DND-41 (cell line): ENCODE measurements around the gene ARHGAP26.

Experiments
- ATAC-seq: fragments of 200-7000 bp; cut with Tn5 transposase; 3 replicates; pipeline ENCODE4 v1.9.1; 2021; ENCODE audit warnings: low read depth; ENCODE audit not compliant: insufficient read depth
- DNase-seq: peaks from one replicate; pipeline ENCODE4 v3.0.0-alpha.2; 2020
- H2AFZ ChIP-seq: 2 replicates; pipeline ENCODE4 v1.6.0; 2012; ENCODE audit warnings: low read depth, low read length
- H3K27ac ChIP-seq: 2 replicates; pipeline ENCODE4 v1.5.1; 2012; ENCODE audit warnings: low read length, inconsistent platforms
- H3K27me3 ChIP-seq: fragments of 200-600 bp; sonication (generic); 2 replicates; pipeline ENCODE4 v1.6.0; 2012; ENCODE audit warnings: low read length, mild to moderate bottlenecking, inconsistent platforms; ENCODE audit not compliant: insufficient read depth, poor library complexity
- H3K36me3 ChIP-seq: 2 replicates; pipeline ENCODE4 v1.5.1; 2012; ENCODE audit warnings: low read length, inconsistent platforms; ENCODE audit not compliant: insufficient read depth
- H3K4me1 ChIP-seq: 2 replicates; pipeline ENCODE4 v1.5.1; 2012; ENCODE audit warnings: mild to moderate bottlenecking, low read length; ENCODE audit not compliant: insufficient read depth
- H3K4me2 ChIP-seq: 2 replicates; pipeline ENCODE4 v1.6.0; 2012; ENCODE audit warnings: mild to moderate bottlenecking, moderate library complexity, low read length, inconsistent platforms; ENCODE audit not compliant: insufficient read depth
- H3K4me3 ChIP-seq, 2 experiments: fragments of 200-600 bp in 1 of 2; shearing (Covaris generic) in 1 of 2; 2 replicates each; pipeline ENCODE4 v1.5.1; 2012 to 2016; ENCODE audit warnings: inconsistent platforms in 2 of 2, low read length in 2 of 2, mild to moderate bottlenecking in 2 of 2, low read depth in 1 of 2, moderate library complexity in 1 of 2
- H3K79me2 ChIP-seq: 2 replicates; pipeline ENCODE4 v1.6.0; 2012; ENCODE audit warnings: low read length, inconsistent platforms; ENCODE audit not compliant: insufficient read depth
- H3K9ac ChIP-seq: 2 replicates; pipeline ENCODE4 v1.6.0; 2012; ENCODE audit warnings: low read depth, mild to moderate bottlenecking, inconsistent platforms, low read length, moderate library complexity
- H3K9me3 ChIP-seq: 2 replicates; pipeline ENCODE4 v1.5.1; 2012; ENCODE audit warnings: low read length, moderate library complexity, mild to moderate bottlenecking, inconsistent platforms; ENCODE audit not compliant: insufficient read depth, severe bottlenecking
- H4K20me1 ChIP-seq: 2 replicates; pipeline ENCODE4 v1.6.0; 2012; ENCODE audit warnings: low read length; ENCODE audit not compliant: insufficient read depth
- CTCF ChIP-seq: IDR thresholded peaks from 2 replicates; pipeline ENCODE4 v1.5.1; 2012; ENCODE audit warnings: borderline replicate concordance, low read length, moderate library complexity, mild to moderate bottlenecking; ENCODE audit not compliant: poor library complexity, severe bottlenecking; ENCODE audit errors: extremely low read depth
- EZH2 ChIP-seq: IDR thresholded peaks from 3 replicates; pipeline ENCODE4 v1.6.1; 2012; ENCODE audit warnings: borderline replicate concordance, low read depth, mild to moderate bottlenecking, moderate library complexity, low read length, inconsistent platforms; ENCODE audit not compliant: severe bottlenecking

ARHGAP26 gene

GRCh38 chr5:143174714-143175398 is 404.7 kb downstream of the ARHGAP26 start:
- no peaks in the 10 kb centered on the region for H3K9me3 ChIP-seq
- no peak overlapping the region for H3K4me3 ChIP-seq
- DNase-seq (no peak), ATAC-seq (no peak)
- H3K4me1 ChIP-seq: no peaks in the 10 kb centered on the region
- H3K27me3 ChIP-seq: no peaks in the 10 kb centered on the region
- H2AFZ ChIP-seq: no peak overlapping the region
- H3K36me3 ChIP-seq: no peaks in the 10 kb centered on the region
- no peak for TF ChIP-seq CTCF
- no peaks in the 10 kb centered on the region for H4K20me1 ChIP-seq
- no peak overlapping the region for H3K9ac ChIP-seq
- H3K79me2 ChIP-seq: no peaks in the 10 kb centered on the region
- no peak overlapping the region for H3K4me2 ChIP-seq
- H3K27ac ChIP-seq: no peak overlapping the region

- DNase-seq: no peak
These were observed 405.9 kb downstream of the ARHGAP26 start for GRCh38 chr5:143176048-143176447.

GRCh38 chr5:143177263-143177983 is 407.2 kb downstream of the ARHGAP26 start:
- Histone ChIP-seq H4K20me1 (no peaks in the 10 kb centered on the region), H3K4me1 (no peaks in the 10 kb centered on the region), H2AFZ (no peak overlapping the region), H3K79me2 (no peaks in the 10 kb centered on the region), H3K4me3 (no peak overlapping the region), H3K36me3 (no peaks in the 10 kb centered on the region), H3K9me3 (no peaks in the 10 kb centered on the region), H3K27me3 (no peaks in the 10 kb centered on the region), H3K4me2 (no peak overlapping the region), H3K9ac (no peak overlapping the region), H3K27ac (no peak overlapping the region)
- no peak for ATAC-seq
- no peak for DNase-seq
- TF ChIP-seq EZH2 (no peak), CTCF (no peak)

More at GRCh38 chr5:143176048-143176447, 405.9 kb downstream of the ARHGAP26 start:
- H3K27ac ChIP-seq: no peak overlapping the region
- H4K20me1 ChIP-seq: no peaks in the 10 kb centered on the region
- no peaks in the 10 kb centered on the region for H3K27me3 ChIP-seq
- TF ChIP-seq CTCF: no peak
- no peak for TF ChIP-seq EZH2
- H3K79me2 ChIP-seq: no peaks in the 10 kb centered on the region
- H3K4me1 ChIP-seq: no peaks in the 10 kb centered on the region
- no peak overlapping the region for H3K4me3 ChIP-seq
- no peaks in the 10 kb centered on the region for H3K36me3 ChIP-seq
- no peaks in the 10 kb centered on the region for H3K9me3 ChIP-seq
- H2AFZ ChIP-seq: no peak overlapping the region
- no peak overlapping the region for H3K4me2 ChIP-seq
- no peak overlapping the region for H3K9ac ChIP-seq
- no peak for ATAC-seq
